Gastroesophageal sphincter (tissue), 3 donors: ENCODE data around the gene SPTBN2.

Experiments
- CTCF ChIP-seq, 4 experiments: fragments of 200-600 bp in 2 of 4; fragments of 450-650 bp in 2 of 4; sonication (generic) in 1 of 4; IDR thresholded peaks; one replicate each; pipeline ENCODE4 v1.5.1; 2017 to 2019; ENCODE audit warnings: antibody characterized with exemption in 4 of 4, mild to moderate bottlenecking in 2 of 4, moderate library complexity in 2 of 4
- POLR2A ChIP-seq, 2 donors: fragments of 450-650 bp; IDR thresholded peaks; one replicate each; pipeline ENCODE4 v1.6.1; 2017; ENCODE audit warnings: antibody characterized with exemption in 2 of 2, mild to moderate bottlenecking in 2 of 2, moderate library complexity in 1 of 2

GRCh38 chr11:66698491-66698890 lies 30.5 kb downstream of the SPTBN2 start:
- no peak for TF ChIP-seq CTCF (IDR thresholded peaks at IDR 0.05)
- no peak for TF ChIP-seq POLR2A (IDR thresholded peaks at IDR 0.05)
